GM06990 (cell line): Measurements from ENCODE around the gene LBX2.

Experiments
- DNase-seq: peaks from one replicate; pipeline ENCODE4 v3.0.0-alpha.2; 2011; ENCODE audit not compliant: insufficient read length; ENCODE audit errors: extremely low read depth
- H3K27me3 ChIP-seq: replicated peaks from 2 replicates; pipeline ENCODE4 v1.6.0; 2011; ENCODE audit warnings: low read length; ENCODE audit not compliant: control insufficient read depth, insufficient read depth
- H3K36me3 ChIP-seq: 2 replicates; pipeline ENCODE4 v1.5.1; 2011; ENCODE audit warnings: low read length; ENCODE audit not compliant: control insufficient read depth, insufficient read depth
- H3K4me3 ChIP-seq: replicated peaks from 2 replicates; pipeline ENCODE4 v1.5.1; 2011; ENCODE audit warnings: low read depth, mild to moderate bottlenecking, control low read depth, low read length
- TF ChIP-seq, protein P1 (sequence below): IDR thresholded peaks from 2 replicates; pipeline ENCODE4 v1.5.1; 2011; ENCODE audit warnings: low read length, control low read depth, mild to moderate bottlenecking, inconsistent platforms; ENCODE audit not compliant: insufficient read depth, poor library complexity, severe bottlenecking

Gene LBX2

DNA sequence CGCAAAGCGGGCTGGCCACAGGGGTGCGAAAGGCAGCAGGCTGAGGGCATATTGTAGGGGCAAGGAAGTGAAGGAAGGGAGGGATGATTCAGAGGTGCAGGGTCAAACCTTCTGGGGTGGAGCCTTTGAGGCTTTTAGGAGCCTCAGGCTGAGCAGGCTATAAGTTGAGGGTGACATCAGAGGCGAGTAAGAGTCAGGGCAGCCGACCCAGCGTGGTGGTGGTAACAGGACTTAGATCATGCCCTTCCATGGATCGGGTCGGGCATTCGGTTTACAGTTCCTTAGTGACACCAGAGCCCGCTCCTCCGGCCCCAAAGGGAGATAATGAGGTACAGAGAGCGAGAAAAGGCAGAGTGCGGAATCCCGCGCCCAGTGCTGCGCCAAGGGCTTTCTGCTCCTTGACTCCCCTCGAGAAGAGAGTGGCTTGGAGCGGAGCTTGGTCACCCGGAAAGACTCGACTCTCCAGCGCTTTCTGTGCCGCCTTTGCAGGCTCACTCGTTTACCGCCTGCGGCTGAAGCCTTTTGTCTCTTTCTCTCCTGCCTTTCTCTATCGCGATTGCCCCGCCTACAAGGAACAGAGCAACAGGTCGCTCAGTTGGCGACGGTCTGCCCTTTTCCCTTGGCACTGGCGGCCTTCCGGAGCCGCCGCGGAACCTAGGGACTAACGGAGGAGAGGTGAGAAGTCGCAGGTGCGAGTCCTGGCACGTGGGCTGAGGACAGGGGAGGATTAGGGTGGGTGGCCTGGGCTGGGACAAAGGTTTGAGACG is 720 bp downstream of the LBX2 start:
- peak overlapping the region; percentile 46 for H3K4me3 ChIP-seq
- TF ChIP-seq, protein P1, sequence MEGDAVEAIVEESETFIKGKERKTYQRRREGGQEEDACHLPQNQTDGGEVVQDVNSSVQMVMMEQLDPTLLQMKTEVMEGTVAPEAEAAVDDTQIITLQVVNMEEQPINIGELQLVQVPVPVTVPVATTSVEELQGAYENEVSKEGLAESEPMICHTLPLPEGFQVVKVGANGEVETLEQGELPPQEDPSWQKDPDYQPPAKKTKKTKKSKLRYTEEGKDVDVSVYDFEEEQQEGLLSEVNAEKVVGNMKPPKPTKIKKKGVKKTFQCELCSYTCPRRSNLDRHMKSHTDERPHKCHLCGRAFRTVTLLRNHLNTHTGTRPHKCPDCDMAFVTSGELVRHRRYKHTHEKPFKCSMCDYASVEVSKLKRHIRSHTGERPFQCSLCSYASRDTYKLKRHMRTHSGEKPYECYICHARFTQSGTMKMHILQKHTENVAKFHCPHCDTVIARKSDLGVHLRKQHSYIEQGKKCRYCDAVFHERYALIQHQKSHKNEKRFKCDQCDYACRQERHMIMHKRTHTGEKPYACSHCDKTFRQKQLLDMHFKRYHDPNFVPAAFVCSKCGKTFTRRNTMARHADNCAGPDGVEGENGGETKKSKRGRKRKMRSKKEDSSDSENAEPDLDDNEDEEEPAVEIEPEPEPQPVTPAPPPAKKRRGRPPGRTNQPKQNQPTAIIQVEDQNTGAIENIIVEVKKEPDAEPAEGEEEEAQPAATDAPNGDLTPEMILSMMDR = no peak
- DNase-seq = no peak
- peaks cover 2% of the 10 kb centered on the region for H3K27me3 ChIP-seq
- no peaks in the 10 kb centered on the region for H3K36me3 ChIP-seq

DNA sequence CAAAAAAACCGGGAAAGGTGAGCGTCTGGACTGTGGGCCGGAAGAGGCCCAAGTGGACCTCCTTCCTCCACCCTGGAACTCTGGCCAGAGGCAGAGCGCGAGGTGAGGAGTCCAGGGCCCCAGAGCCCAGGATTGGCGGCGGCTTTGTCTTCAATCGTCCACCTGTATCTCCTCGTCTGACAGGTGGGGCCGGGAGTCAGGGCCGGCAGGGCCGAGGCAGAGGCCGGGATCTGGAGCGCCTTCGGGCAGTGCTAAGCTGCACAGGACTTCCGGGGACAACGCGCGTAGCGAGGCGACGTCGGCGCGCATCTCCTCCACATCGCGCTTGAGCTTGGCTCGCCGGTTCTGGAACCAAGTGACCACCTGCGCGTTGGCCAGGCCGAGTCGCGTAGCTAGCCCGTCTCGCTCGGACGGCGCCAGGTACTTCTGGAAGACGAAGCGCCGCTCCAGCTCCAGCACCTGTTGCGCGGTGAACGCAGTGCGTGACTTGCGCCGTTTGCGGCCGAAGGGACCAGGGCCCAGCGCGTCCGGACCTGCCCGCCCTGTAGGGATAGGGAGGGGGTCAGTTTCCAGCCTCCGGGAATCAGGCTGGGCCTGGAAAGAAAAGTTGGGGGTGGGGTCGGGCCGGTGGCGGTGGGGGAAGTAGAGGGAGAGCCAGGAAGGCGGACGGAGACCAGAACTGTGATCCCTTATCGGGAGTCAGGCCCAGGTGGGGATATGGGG is 1.5 kb downstream of the LBX2 start:
- Histone ChIP-seq H3K27me3 (peaks cover 2% of the 10 kb centered on the region), H3K4me3 (peak overlapping the region; percentile 46), H3K36me3 (peaks cover 3% of the 10 kb centered on the region; the same call in 1 of the 2 replicates)
- no peak for DNase-seq
- TF ChIP-seq, protein P1 = no peak

DNA sequence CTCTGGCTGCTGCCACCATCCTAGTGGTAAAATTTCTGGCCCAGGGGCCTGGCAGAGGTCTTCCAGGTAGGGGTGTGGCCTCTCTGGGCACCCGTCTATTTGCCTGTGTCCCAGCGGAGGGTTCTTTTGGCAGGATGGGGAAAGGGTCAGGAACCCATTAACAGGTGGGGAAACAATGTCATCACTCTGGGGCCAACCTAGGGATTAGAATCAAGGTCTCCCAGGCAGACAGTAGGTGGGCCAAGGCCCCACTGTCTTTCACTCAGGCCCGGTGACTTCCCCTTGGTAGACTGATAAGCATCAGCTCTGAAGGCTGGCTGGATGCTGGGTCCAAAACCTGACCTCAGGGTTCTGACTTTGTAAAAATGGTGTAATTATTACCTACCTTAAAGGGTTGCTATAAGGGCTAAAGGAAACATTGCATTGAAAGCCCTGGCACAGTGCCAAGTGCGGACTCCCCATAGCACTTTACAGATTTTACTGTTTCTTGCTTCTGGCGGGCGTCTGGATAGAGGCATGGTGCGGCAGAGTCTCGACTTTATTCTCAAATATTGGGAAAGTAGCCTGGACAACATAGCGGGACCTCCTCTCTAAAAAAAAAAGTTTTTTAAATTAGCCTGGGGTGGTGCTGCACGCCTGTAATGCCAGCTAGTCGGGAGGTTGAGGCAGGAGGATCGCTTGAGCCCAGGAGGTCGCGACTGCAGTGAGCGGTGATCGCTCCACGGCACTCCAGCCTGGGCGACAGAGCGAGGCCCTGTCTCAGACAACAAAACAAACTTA is 2.2 kb downstream of the LBX2 start:
- peaks cover 8% of the 10 kb centered on the region for H3K36me3 ChIP-seq
- no peak for DNase-seq
- TF ChIP-seq, protein P1 = no peak
- H3K27me3 ChIP-seq = peaks cover 2% of the 10 kb centered on the region
- no peak overlapping the region for H3K4me3 ChIP-seq

DNA sequence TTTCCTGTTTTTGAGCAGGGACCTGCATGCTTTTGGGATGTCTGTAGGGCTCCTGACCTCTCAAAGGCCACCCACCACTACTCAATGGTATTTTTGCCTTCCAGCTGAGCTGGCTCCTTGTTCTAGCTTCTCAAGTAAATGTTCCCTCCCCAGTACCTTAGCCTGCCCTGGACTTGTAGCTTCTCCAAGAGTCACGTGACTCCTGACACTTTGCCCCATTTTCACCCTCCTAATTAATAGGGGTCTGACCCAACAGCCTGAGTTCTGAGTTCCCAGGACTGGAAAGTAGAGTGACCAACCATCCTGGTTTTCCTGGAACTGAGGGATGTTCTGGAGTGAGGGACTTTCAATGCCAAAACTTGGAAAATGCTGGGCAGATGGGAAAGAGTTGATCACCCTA is 4.0 kb downstream of the LBX2 start:
- Histone ChIP-seq H3K4me3 (no peak overlapping the region), H3K36me3 (peaks cover 18% of the 10 kb centered on the region), H3K27me3 (peaks cover 2% of the 10 kb centered on the region)
- DNase-seq = no peak
- TF ChIP-seq, protein P1 = no peak

DNA sequence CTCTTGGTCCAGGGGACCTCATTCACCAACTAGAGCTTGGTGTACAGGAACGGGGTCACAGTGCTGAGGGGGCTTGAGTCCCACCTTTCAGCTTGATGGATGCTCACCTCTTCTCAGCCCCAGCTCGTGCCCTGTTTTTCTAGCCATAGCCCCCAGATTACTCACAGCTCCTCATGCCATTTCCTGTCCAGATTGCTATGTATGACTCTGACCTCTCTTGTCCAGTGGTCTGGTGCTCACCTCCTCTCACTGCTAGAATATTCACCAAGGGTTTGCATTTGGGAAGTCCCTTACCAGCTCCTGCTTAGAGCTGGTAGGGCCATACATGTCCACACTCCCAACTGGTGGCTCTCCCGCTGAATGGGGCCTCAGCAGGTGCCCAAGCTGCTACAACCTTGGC is 5.9 kb downstream of the LBX2 start:
- Histone ChIP-seq H3K27me3 (no peaks in the 10 kb centered on the region), H3K4me3 (no peak overlapping the region), H3K36me3 (peaks cover 20% of the 10 kb centered on the region)
- no peak for DNase-seq
- TF ChIP-seq, protein P1 = no peak
